Measurements from ENCODE around the gene EGFR.
A peak's percentile ranks its signal among the peaks of the same experiment; 100 is the strongest.

The EGFR gene

DNA sequence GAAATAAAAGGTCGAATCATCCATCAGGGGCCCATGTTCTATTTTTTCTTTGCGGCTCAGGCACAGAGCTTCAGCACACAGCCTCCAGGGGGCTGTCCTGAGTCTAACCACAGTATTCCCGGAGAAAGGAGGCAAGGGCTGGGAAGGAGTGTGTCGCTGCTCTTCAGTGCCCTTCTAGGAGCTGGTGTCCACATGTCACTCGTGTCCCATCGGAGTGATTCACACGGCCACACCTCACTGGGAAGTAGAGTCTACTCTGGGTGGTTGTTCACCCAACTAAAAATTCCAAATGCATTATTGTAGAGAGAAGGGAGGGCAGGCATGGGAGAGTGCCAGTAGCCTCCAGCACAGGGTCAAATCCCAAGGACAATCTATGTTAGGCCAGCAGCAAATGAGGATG lies 231.5 kb downstream of the EGFR start:
- no peak for DNase-seq (ENCODE audit: low spot score)

DNA sequence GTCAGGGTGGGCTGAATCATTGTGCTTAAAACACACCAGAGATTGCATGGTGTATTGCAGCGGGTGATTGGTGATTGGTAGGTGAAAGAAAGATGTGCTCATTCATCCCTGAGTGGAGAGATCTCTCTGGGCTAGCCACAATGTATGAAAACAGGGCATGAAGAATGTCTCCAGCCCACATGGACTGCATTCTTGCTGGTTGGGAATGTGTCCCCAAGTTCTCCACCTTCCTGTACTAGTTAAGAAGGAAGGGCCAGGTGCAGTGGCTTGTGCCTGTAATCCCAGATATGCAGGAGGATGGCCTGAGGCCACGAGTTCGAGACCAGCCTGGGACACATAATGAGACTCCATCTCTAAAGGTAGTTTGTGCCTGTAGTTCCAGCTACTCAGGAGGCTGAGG lies 232.5 kb downstream of the EGFR start:
- DNase-seq (ENCODE audit: low spot score): no peak

DNA sequence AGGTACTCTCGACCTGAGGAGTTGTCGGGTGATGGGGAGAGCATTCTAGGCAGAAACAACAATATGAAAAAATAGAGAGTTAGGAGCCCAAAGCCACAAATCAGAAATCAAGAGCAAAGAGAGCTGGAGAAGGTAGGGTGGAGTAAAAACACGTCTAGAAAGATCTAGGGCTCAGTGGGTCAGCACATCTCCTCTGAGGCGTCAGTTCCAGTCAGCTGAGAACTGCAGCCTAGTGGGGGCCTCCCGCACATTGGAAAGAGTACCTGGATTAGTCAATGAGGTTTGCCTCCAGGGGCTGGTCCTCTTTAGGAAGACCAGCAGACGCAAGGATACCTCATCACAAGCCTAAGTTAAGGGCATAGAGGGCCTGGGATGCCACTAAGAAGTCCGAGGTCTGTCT lies 233.1 kb downstream of the EGFR start:
- DNase-seq (ENCODE audit: low spot score): no peak

DNA sequence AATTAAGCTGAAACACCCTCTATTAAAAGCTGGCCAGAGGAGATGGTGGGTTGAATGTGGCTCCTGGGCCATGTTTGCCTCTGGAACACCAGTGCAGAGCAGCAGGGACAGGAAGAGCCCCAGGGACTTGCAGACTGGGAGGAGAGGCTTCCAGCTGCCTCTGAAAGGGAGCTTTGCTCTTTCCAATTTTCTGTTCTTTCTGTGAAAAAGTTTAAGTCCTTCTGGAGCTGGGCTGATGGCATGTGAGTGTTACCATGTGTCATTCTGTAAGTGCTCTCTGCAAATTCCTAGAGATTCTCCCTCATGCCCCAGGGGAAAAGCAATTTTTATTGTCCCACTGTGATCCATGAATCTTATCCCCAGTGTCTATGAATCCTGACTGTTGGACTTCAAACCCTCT lies 233.6 kb downstream of the EGFR start:
- DNase-seq (ENCODE audit: low spot score): no peak

DNA sequence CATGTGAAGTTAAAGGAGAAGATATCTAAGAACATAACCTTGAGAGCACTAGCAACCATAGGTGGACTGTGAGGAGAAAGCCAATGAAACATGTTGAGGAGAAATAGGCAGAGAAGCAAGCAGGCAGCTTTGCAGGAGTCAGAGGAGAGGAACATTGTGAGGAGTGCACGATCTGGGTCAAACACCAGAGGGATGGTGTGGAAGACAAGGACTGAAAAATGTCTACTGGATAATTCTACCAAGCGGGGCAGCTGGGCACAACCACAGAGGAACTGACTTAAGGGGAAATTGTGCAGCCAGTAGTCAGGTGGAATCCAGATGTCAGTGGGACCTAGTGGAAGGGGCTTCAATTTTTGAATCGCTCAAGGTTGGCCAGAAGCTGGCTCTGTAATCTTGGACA lies 234.4 kb downstream of the EGFR start:
- no peak for DNase-seq (ENCODE audit: low spot score)

DNA sequence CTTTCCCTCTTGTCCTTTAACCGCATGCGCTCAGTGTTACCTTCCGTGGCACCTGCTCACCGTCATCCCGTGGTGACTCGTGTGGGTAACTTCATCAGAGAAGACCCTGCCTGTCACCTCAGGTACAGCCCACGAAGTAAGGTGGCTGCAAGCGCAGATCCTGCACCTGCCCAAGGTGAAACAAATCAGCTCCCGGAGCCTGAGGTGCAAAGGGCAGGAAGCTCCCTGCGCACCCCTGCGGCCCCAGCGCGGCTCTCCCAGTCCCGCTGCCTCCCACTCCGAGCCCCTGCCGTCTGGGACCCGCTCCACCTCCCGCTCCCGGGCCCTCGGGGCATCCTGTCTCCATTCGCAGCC lies 235.4 kb downstream of the EGFR start:
- DNase-seq (ENCODE audit: low spot score): no peak

DNA sequence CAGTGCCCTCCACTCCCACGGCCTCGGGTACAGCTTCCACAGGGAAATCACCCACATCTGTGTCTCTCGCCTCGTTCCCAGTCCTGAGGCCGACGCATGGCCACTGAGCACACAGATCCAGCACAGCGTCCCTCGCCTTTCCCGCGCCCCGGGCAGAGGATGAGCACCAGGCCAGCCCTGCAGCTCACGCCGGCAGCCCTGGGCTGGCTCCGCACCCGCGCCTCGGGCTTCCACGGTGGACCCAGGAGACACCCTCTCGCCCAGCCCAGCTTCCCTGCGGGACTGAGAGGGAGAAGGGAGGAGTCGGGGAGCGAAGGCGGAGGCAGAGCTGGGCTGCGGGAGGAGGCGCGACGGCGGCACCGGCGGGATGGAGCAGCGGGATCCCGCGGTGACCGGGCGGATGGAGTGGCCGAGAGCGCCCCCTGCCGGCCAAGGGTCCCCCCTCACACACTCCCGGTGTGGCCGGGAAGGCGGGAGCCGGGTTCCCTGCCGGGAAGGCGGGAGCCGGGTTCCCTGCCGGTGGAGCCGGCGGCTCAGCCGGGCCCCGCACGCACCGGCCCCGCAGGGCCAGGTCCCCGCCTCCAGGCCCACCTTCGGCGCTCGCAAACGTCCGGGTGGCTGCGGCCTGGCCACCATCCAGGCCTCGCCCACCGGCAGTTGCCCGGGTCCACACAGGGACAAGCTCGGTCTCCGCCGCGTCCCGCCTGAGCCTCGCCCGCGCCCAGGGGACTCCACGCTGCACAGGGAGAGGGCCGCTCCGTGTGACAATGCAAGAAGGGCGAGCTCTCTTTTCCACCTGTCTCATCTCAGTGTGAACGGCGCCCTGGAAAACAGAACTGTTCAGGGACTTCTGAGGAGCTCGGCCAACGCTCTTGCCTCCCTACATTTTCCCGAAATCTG lies 236.0 kb downstream of the EGFR start:
- peak; percentile 23 for DNase-seq (ENCODE audit: low spot score)

DNA sequence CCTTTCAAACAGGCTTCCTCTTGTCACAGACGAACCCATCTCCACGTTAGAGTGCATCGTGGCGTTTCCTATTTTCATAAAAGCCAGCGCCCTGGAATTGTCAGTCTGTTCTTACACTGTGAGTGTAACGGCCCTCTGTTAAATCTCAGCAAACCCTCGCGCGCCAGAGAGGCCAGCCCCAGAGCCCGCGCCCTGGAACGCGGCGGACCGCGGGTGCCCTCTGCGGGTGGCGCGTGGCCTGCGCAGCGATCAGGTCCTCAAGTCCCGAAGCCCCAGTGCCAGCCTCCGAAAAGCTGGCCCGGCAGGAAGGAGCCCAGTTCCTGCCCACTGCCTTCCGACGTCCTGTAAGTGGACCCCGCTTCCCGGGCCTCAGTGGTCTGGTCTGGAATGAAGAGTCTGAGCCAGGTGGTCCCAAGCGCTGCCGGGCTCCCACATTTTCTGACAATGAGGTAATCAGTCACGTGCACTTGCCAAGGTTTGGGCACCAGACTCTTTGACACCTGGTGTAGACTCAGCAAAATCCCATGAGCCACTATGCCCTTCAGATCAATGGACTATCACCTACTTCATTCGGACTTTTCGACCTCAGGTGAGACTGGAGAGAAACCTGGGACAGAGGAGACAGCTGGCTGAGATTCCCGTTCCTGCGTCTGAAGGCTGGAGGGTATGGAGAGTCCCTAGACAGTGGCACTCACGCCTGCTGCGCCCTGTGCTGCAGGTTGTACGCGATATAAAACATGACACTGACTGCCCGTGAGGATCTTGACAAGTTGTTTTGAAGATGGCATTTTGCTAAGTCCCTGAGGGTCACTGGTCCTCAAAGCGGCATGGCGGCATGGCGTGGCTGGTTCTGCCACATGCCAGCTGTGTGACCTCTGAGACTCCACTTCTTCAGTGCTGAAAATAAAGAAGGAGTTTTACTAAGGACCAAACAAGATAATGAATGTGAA lies 237.0 kb downstream of the EGFR start:
- DNase-seq (ENCODE audit: low spot score): peak; percentile 6

DNA sequence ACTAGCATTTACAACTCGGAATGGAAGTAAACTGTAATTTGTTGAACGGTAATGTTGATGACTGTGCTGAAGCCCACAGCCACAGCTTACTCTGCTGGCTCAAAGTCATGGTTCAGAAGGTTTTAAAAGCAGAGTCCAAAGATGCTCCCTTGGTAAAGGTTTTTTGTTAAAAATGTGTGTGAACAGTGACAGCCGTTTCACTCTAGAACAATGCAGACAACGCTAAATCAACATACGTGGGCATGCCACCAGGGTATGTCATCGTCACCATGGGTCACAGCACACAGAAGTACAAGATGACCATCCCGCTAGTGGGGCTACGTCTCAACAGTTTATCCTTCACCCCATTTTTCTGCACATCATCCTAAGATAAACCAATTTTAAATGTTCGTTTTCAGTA lies 239.8 kb downstream of the EGFR start:
- DNase-seq (ENCODE audit: low spot score): no peak

DNA sequence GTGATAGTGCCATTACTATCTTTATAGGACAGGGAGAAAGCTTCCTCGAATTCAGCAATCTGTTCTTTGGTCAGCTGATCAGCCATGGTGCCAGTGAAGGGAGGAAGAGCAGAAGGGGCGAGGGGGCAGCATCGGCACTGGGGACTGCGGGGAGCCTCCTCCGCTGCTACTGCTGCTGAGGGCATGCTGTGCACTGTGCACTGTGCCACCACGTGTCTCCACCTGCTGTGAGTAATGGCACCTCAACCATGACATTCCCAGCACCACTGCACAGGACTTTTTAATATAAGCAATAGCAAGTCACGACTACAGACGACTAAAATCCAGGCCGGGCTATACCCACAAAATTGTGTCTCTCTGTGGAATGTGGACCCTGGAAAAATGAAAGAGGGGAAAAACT lies 241.4 kb downstream of the EGFR start:
- no peak for DNase-seq (ENCODE audit: low spot score)

DNA sequence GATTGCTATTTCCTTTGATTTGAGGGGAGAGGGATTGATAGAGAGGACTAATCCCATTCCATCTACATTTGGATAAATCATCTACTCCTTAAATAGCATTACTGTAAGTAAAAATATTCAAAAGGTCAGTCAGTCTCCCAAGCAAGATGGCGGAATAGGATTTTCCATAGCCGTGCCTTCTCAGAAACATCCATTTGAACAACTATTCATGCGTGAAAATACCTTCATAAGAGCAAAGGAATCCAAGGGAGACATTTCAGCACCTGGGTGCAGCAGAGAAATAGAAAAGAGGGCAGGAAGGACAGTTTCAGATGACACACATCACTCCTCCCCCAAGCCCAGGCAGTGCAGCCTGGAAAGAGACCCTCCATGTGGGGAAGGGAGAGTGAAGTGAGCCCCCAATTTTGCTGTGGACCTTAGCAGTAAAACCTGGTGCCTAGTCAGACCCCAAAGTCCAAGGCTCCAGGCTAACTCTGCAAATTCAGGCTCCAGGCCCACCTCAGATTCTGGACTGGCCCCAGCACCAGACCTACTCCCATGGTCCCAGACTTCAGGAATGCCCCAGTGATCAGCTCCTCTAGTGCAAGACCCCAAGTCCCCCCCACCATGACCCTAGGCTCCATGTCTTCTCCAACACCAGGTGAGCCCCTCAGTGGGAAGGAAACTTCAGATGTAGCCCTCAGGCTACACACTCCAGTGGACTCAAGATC lies 242.0 kb downstream of the EGFR start:
- no peak for DNase-seq (ENCODE audit: low spot score)
